Upper lobe of left lung (tissue), 6 donors: ENCODE data around the gene SERTAD1. TPM values are rescaled to one million over a fixed set of nuclear protein-coding genes. Genes with fewer than 3 reads are reported as not detected.
A peak's percentile ranks its signal among the peaks of the same experiment; 100 is the strongest.

ENCODE experiments used
- ATAC-seq, 2 donors: fragments of 200-7000 bp; cut with Tn5 transposase; one replicate each; pipeline ENCODE4 v1.9.1; 2022; ENCODE audit warnings: mild to moderate bottlenecking in 2 of 2, moderate library complexity in 2 of 2; ENCODE audit not compliant: low FRiP score in 2 of 2
- DNase-seq, 2 donors: peaks; one replicate each; pipeline ENCODE4 v3.0.0-alpha.2; 2019 to 2020
- H3K27ac ChIP-seq, 4 donors: fragments of 200-600 bp; sonication (generic); one replicate each; pipeline ENCODE4 v1.5.1; 2016 to 2019
- H3K27me3 ChIP-seq, 4 donors: fragments of 200-600 bp; sonication (generic); one replicate each; pipeline ENCODE4 v1.5.1; 2017 to 2019
- H3K36me3 ChIP-seq, 4 donors: fragments of 200-600 bp; sonication (generic); one replicate each; pipeline ENCODE4 v1.5.1; 2016 to 2019
- H3K4me1 ChIP-seq, 4 donors: fragments of 200-600 bp; sonication (generic); one replicate each; pipeline ENCODE4 v1.5.1; 2018 to 2019
- H3K4me3 ChIP-seq, 4 donors: fragments of 200-600 bp; sonication (generic); one replicate each; pipeline ENCODE4 v1.5.1; 2017 to 2019; ENCODE audit warnings: mild to moderate bottlenecking in 2 of 4, moderate library complexity in 1 of 4
- H3K9me3 ChIP-seq, 4 donors: fragments of 200-600 bp; sonication (generic); one replicate each; pipeline ENCODE4 v1.5.1; 2018 to 2019
- CTCF ChIP-seq, 6 experiments: fragments of 450-650 bp in 4 of 6; fragments of 200-600 bp in 2 of 6; sonication (generic) in 2 of 6; IDR thresholded peaks; one replicate each; pipeline ENCODE4 v1.5.1; 2016 to 2019; ENCODE audit warnings: antibody characterized with exemption in 6 of 6
- EP300 ChIP-seq, 4 donors: sonication (generic); formaldehyde crosslinking; IDR thresholded peaks; one replicate each; pipeline ENCODE4 v1.5.1; 2017; ENCODE audit warnings: antibody characterized with exemption in 4 of 4, control low read depth in 2 of 4
- POLR2A ChIP-seq, 4 donors: fragments of 450-650 bp; IDR thresholded peaks; one replicate each; pipeline ENCODE4 v1.5.1; 2016 to 2017; ENCODE audit warnings: antibody characterized with exemption in 4 of 4, mild to moderate bottlenecking in 2 of 4
- POLR2AphosphoS5 ChIP-seq, 2 donors: sonication (generic); formaldehyde crosslinking; IDR thresholded peaks; one replicate each; pipeline ENCODE4 v1.5.1; 2017; ENCODE audit warnings: antibody characterized with exemption in 2 of 2
- WGBS, 2 donors: methylation state at CpG; one replicate each; pipeline ENCODE4 v1.1.5; 2017 to 2018; 5-methylcytosine and 5-hydroxymethylcytosine counted together
- total RNA-seq, 6 donors: library from RNA; depleted of rRNA in 4 of 6; stranded (reverse); fragments of >200 nt in 4 of 6; gene quantifications; one replicate each; pipeline versions ENCODE4 v1.1.0 to v1.2.1, GENCODE V29; 2016 to 2021
- donor health status: DM: no; HTN: no; CAD: no; lungs with moderate emphysema.
- donor health status: DM: no; HTN: yes; CAD: no; lungs with severe emphysema.

The SERTAD1 gene
- total RNA-seq, 6 donors from 2014 or later, result 2.1 to 37.5 (median 18.4) TPM

- H3K9me3 ChIP-seq, result no peaks in the 10 kb centered on the region
- no peak for TF ChIP-seq POLR2A (IDR thresholded peaks at IDR 0.05)
- no peak for TF ChIP-seq EP300 (IDR thresholded peaks at IDR 0.05)
- TF ChIP-seq CTCF (IDR thresholded peaks at IDR 0.05), result no peak
- no peak for TF ChIP-seq POLR2AphosphoS5 (IDR thresholded peaks at IDR 0.05)
- no peak overlapping the region for H3K4me3 ChIP-seq
- H3K36me3 ChIP-seq, result no peaks in the 10 kb centered on the region
- no peaks in the 10 kb centered on the region for H3K27me3 ChIP-seq
- no peak overlapping the region for H3K27ac ChIP-seq
- DNase-seq (peak in 1 of 2 donors; percentile 72), ATAC-seq (no peak)
- peaks cover 4 to 24% (median 16%) of the 10 kb centered on the region in 4 donors for H3K4me1 ChIP-seq
- WGBS, 2 donors, result 94 to 96% methylated on average over 30 to 33 of the region's 33 CpGs
Measured at GRCh38 chr19:40389404-40390083, 36.2 kb downstream of the SERTAD1 start.

GRCh38 chr19:40388481-40388880 lies 37.3 kb downstream of the SERTAD1 start:
- TF ChIP-seq POLR2A (IDR thresholded peaks at IDR 0.05), result no peak
- TF ChIP-seq EP300 (IDR thresholded peaks at IDR 0.05), result no peak
- TF ChIP-seq POLR2AphosphoS5 (IDR thresholded peaks at IDR 0.05), result no peak
- no peak for TF ChIP-seq CTCF (IDR thresholded peaks at IDR 0.05)
- no peaks in the 10 kb centered on the region for H3K27me3 ChIP-seq
- no peak overlapping the region for H3K4me3 ChIP-seq
- no peaks in the 10 kb centered on the region for H3K36me3 ChIP-seq
- H3K9me3 ChIP-seq, result no peaks in the 10 kb centered on the region
- DNase-seq (no peak), ATAC-seq (no peak)
- no peak overlapping the region for H3K27ac ChIP-seq
- peaks cover 4 to 20% (median 14%) of the 10 kb centered on the region in 4 donors for H3K4me1 ChIP-seq
- WGBS, 2 donors, result 85% methylated on average over 3 of the region's 3 CpGs

- DNase-seq (no peak), ATAC-seq (no peak)
- H3K4me1 ChIP-seq, result peaks cover 0 to 7% (median 5%) of the 10 kb centered on the region in 4 donors
- no peak overlapping the region for H3K4me3 ChIP-seq
- no peak overlapping the region for H3K27ac ChIP-seq
- no peaks in the 10 kb centered on the region for H3K9me3 ChIP-seq
- WGBS, 2 donors, result 94 to 95% methylated on average over 10 of the region's 10 CpGs
- no peak for TF ChIP-seq CTCF (IDR thresholded peaks at IDR 0.05)
- TF ChIP-seq EP300 (IDR thresholded peaks at IDR 0.05), result no peak
- TF ChIP-seq POLR2AphosphoS5 (IDR thresholded peaks at IDR 0.05), result no peak
- no peak for TF ChIP-seq POLR2A (IDR thresholded peaks at IDR 0.05)
- H3K36me3 ChIP-seq, result no peaks in the 10 kb centered on the region
- H3K27me3 ChIP-seq, result no peaks in the 10 kb centered on the region
Measured at GRCh38 chr19:40387155-40387554, 38.6 kb downstream of the SERTAD1 start.

- DNase-seq (peak in 1 of 2 donors; percentile 41), ATAC-seq (no peak)
- H3K4me1 ChIP-seq, result no peaks in the 10 kb centered on the region
- H3K36me3 ChIP-seq, result peaks cover 0 to 16% (median 7%) of the 10 kb centered on the region in 4 donors
- WGBS, 2 donors, result 85 to 91% methylated on average over 28 of the region's 28 CpGs
- no peak overlapping the region for H3K27ac ChIP-seq
- H3K4me3 ChIP-seq, result no peak overlapping the region
- TF ChIP-seq POLR2AphosphoS5 (IDR thresholded peaks at IDR 0.05) (no peak), CTCF (IDR thresholded peaks at IDR 0.05) (no peak), POLR2A (IDR thresholded peaks at IDR 0.05) (no peak), EP300 (IDR thresholded peaks at IDR 0.05) (no peak)
- H3K27me3 ChIP-seq, result no peaks in the 10 kb centered on the region
- no peaks in the 10 kb centered on the region for H3K9me3 ChIP-seq
Measured at GRCh38 chr19:40383668-40384248, 42.0 kb downstream of the SERTAD1 start.
